GM19025 (cell line): ENCODE data around the gene P2RX7.

Source experiments
- ATAC-seq: cut with Tn5 transposase; IDR thresholded peaks from one replicate; pipeline ENCODE4 v1.9.1; 2021; ENCODE audit warnings: mild to moderate bottlenecking, low read depth, moderate library complexity; ENCODE audit not compliant: unreplicated experiment

The P2RX7 gene

GRCh38 chr12:121132601-121133481 is at the start of gene P2RX7:
TSS of gene P2RX7 (plus strand) at chr12:121132876. CDS start at chr12:121132971, 95 bp downstream.
- peak; percentile 37 for ATAC-seq

GRCh38 chr12:121084229-121084628 is 48.4 kb upstream of the P2RX7 start:
- no peak for ATAC-seq

DNA sequence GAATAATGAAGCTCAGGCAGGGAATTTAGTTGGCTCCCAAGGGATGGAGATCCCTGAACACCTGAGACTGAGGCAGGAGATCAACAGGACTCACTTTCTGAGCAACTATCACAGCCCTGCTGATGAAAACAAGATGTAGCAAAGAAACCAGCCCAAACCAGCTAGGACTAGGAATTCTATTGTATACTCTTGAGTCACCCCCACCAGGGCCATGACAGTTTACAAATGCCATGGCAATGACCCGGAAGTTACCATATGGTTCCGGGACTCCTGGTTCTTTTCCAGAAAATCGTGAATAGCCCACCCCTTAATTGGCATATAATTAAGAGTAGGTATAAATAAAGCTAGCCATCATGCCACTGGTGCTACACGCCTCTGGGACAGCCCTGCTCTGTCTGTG is 47.6 kb upstream of the P2RX7 start:
- no peak for ATAC-seq

DNA sequence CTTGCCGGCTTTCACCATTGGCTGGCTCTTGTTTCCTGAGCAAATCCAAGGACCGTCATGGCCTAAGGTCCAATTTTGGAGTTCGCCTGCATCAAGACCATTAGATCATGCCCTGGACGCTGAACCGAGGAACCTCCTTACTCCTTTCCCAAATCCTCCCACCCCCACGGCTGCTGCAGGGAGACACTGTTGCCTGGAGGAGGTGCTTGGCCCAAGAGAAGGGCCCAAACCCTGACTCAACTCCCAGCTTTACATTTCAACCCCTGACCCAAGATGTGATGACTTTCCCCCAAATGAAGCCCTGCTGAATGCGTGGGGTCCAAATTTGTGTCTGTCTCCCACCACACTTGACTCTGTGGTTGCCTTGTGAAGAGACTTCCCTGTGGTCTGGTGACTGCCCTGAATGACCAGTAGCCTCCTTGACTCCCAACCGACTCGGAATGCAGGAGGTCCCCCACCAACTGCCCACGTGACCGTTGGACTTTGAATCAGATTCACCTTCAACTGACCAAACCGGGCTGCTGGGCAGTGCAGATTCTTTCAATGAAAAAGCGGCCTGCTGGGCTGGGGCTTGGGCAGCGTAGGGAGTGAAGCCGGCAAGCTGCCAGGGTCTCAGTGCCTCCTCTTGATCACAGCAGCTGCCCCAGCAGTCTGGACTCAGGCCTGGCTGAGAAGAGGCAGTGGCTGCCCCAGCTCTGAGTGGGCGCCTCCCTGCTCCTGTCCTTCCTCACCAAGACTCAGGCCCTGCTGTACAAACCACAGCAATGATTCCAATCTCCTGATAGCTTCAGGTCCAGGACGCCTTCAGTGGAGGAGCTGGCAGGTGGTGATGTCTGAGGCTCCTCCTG is 46.9 kb upstream of the P2RX7 start:
- no peak for ATAC-seq

GRCh38 chr12:121086781-121087295 is 45.8 kb upstream of the P2RX7 start:
- ATAC-seq = no peak

DNA sequence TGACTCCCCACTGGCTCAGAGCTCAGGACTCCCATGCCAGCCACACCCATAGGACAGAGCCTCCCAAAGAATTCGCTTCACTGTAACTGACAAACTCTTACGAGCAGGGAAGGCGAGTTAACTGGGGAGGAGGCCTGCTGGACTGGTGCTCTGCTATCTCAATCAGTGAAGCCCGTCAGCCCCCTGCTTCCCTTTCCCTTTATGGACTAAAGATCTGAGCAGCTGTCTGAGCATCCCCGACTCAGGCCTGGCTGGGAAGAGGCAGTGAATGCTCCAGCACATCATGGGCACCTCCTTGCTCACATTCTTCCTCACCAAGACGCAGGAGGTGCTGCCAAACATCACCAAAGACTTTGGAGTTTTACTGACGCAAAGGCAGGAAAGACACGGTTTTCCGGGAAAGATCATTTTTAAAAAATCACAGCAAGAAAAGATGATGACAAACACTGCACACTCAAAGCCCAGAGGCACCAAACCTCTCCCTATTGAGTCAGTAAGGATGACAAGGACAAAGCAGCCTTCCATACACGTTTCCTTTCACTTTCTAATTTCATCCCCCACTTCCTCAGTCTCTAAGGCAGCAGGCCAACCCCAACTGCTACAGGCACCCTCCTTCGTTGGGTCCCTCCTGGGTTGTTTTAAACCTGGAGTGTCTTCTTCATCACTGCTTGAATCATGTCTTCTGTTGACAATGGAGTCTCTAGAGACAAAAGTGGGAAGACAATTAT is 45.0 kb upstream of the P2RX7 start:
- ATAC-seq = no peak

GRCh38 chr12:121088195-121088585 is 44.5 kb upstream of the P2RX7 start:
- ATAC-seq = no peak

- no peak for ATAC-seq
Observed at GRCh38 chr12:121089031-121089812, 43.5 kb upstream of the P2RX7 start.

- no peak for ATAC-seq
Observed at GRCh38 chr12:121089813-121090430, 42.8 kb upstream of the P2RX7 start.

- no peak for ATAC-seq
Observed at GRCh38 chr12:121090586-121091514, 41.8 kb upstream of the P2RX7 start.

GRCh38 chr12:121092034-121092433 is 40.6 kb upstream of the P2RX7 start:
- ATAC-seq = no peak

GRCh38 chr12:121093487-121093891 is 39.2 kb upstream of the P2RX7 start:
- ATAC-seq = no peak

DNA sequence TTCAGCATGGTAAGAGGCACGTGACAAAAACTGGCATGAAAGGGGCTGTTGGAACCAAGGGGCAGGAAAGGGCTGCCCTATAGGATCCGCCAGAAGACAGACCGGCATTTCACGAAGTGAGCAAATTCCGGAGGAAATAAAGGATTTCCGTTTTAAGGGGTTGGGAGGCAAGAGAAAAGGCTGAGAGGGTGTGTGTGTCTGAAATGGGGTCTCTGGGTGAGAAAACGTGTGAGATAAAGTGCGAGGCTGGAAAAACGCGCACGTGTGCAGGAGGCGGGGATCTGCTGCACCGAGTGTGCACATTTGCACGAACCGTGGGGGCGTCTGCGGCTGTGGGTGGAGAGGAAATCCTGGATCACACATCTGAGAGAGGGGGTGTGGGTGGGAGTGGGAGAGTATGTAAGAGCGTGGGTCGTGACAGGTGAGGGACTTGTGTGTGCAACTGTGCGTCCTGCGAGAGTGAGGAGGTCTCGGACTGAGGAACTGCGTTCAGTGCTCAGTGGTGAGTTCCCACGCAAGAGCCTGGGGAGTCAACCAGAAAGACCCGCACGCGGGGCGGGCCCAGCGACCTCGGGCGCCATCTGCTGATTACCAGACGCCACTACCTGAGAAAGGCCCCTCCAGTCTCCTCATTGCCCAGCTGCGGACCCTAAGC is 37.0 kb upstream of the P2RX7 start:
- no peak for ATAC-seq

GRCh38 chr12:121096199-121096798 is 36.4 kb upstream of the P2RX7 start:
- ATAC-seq = no peak

GRCh38 chr12:121099779-121100178 is 32.9 kb upstream of the P2RX7 start:
- no peak for ATAC-seq

GRCh38 chr12:121102307-121102706 is 30.4 kb upstream of the P2RX7 start:
- no peak for ATAC-seq

GRCh38 chr12:121107681-121108080 is 25.0 kb upstream of the P2RX7 start:
- ATAC-seq = no peak
